H1 (cell line): ENCODE data around the gene RNF166.

Experiments
- BRCA1 ChIP-seq: IDR thresholded peaks from 2 replicates; pipeline ENCODE4 v1.6.1; 2012; ENCODE audit warnings: low read depth, low read length, improper control_type of control experiment
- CEBPB ChIP-seq: IDR thresholded peaks from 2 replicates; pipeline ENCODE4 v1.6.1; 2012; ENCODE audit warnings: low read depth, low read length
- EP300 ChIP-seq, 2 experiments: IDR thresholded peaks; 1 replicate in 1 of 2; 2 replicates in 1 of 2; pipeline ENCODE4 v1.6.1; 2011 to 2012; ENCODE audit warnings: low read depth in 2 of 2, low read length in 2 of 2, mild to moderate bottlenecking in 2 of 2, borderline replicate concordance in 1 of 2, inconsistent platforms in 1 of 2, moderate library complexity in 1 of 2
- EZH2 ChIP-seq: fragments of 200-600 bp; sonication (generic); IDR thresholded peaks from 2 replicates; pipeline ENCODE4 v1.7.1; 2012; ENCODE audit warnings: low read depth, mild to moderate bottlenecking, moderate library complexity, low read length, inconsistent platforms; ENCODE audit not compliant: severe bottlenecking
- SIN3A ChIP-seq, 2 experiments: IDR thresholded peaks in 1 of 2; conservative IDR thresholded peaks in 1 of 2; 2 replicates each; pipeline ENCODE4 v1.6.1; 2011 to 2012; ENCODE audit warnings: low read length in 2 of 2, improper control_type of control experiment in 1 of 2, low read depth in 1 of 2, mild to moderate bottlenecking in 1 of 2
- SUZ12 ChIP-seq: fragments of 200-600 bp; sonication (generic); IDR thresholded peaks from 2 replicates; pipeline ENCODE4 v1.6.1; 2012; ENCODE audit warnings: mild to moderate bottlenecking, inconsistent platforms, low read length, moderate library complexity, mixed read lengths
- TAF1 ChIP-seq: IDR thresholded peaks from 2 replicates; pipeline ENCODE4 v1.6.1; 2011; ENCODE audit warnings: mild to moderate bottlenecking, low read depth, low read length
- TF ChIP-seq, protein P1 (sequence below), 3 experiments: IDR thresholded peaks; 1 replicate in 2 of 3; 2 replicates in 1 of 3; pipeline versions ENCODE4 v1.5.1 to v1.6.1; 2011; ENCODE audit warnings: low read length in 3 of 3, mild to moderate bottlenecking in 3 of 3, inconsistent platforms in 2 of 3, low read depth in 1 of 3, moderate library complexity in 1 of 3; ENCODE audit not compliant: insufficient read depth in 1 of 3; ENCODE audit errors: control extremely low read depth in 1 of 3
- TF ChIP-seq, protein P2 (sequence below): IDR thresholded peaks from 2 replicates; pipeline ENCODE4 v1.6.1; 2011; ENCODE audit warnings: low read depth, mild to moderate bottlenecking, low read length; ENCODE audit not compliant: insufficient read depth

DNA sequence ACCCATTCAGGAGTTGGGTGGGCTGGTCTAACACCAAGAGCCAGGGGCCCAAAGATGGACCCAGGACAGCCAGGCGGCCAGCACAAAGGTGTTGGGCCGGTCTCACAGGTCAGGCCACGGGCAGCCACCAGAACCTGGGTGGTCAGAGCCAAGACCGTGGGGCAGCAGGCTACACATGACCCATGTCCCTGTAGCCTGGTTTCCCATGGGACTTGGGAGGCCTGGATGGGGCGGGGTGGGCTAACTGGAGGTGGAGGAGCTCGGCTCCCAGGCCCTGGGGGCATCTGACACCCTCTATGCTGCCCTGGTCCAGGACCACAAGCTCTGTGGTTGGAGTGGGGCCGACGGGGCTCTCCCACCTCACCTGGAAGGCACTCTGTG lies 17.3 kb upstream of the RNF166 start:
- no peak for TF ChIP-seq TAF1
- no peak for TF ChIP-seq CEBPB
- TF ChIP-seq, protein P1, sequence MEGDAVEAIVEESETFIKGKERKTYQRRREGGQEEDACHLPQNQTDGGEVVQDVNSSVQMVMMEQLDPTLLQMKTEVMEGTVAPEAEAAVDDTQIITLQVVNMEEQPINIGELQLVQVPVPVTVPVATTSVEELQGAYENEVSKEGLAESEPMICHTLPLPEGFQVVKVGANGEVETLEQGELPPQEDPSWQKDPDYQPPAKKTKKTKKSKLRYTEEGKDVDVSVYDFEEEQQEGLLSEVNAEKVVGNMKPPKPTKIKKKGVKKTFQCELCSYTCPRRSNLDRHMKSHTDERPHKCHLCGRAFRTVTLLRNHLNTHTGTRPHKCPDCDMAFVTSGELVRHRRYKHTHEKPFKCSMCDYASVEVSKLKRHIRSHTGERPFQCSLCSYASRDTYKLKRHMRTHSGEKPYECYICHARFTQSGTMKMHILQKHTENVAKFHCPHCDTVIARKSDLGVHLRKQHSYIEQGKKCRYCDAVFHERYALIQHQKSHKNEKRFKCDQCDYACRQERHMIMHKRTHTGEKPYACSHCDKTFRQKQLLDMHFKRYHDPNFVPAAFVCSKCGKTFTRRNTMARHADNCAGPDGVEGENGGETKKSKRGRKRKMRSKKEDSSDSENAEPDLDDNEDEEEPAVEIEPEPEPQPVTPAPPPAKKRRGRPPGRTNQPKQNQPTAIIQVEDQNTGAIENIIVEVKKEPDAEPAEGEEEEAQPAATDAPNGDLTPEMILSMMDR (IDR thresholded peaks at IDR 0.05; ENCODE audit: control extremely low read depth in 1 of 3, insufficient read depth in 1 of 3, low read depth in 1 of 3, low read length in 3 of 3) = no peak
- TF ChIP-seq SUZ12 = no peak
- TF ChIP-seq EZH2 = no peak
- TF ChIP-seq BRCA1 = no peak
- no peak for TF ChIP-seq EP300 (IDR thresholded peaks at IDR 0.05; ENCODE audit: borderline replicate concordance in 1 of 2, low read depth in 2 of 2, low read length in 2 of 2)
- no peak for TF ChIP-seq SIN3A (conservative IDR thresholded peaks at IDR 0.05 in 1 of 2, IDR thresholded peaks at IDR 0.05 in 1 of 2; ENCODE audit: low read depth in 1 of 2, low read length in 2 of 2)
- TF ChIP-seq, protein P2, sequence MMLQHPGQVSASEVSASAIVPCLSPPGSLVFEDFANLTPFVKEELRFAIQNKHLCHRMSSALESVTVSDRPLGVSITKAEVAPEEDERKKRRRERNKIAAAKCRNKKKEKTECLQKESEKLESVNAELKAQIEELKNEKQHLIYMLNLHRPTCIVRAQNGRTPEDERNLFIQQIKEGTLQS = no peak
